B cell (primary cell): Measurements from ENCODE around the gene JMJD6. TPM values are rescaled to one million over a fixed set of nuclear protein-coding genes. Genes with fewer than 3 reads are reported as not detected.

Experiments used
- ATAC-seq: fragments of 200-7000 bp; cut with Tn5 transposase; one replicate; pipeline ENCODE4 v1.10.0; 2021; ENCODE audit warnings: low read depth, mild to moderate bottlenecking, moderate number of reproducible peaks, moderate library complexity
- CTCF ChIA-PET: fragments of 350-600 bp; sonication (Branson Sonifier 250); formaldehyde crosslinking; loops from one replicate; lab custom pipeline; 2021; ENCODE audit warnings: antibody characterized with exemption, inconsistent platforms; lab: Charles Lee
- POLR2A ChIA-PET: fragments of 350-600 bp; sonication (Branson Sonifier 250); formaldehyde crosslinking; loops from one replicate; lab custom pipeline; 2021; ENCODE audit warnings: antibody characterized with exemption; lab: Charles Lee
- DNase-seq: peaks from one replicate; pipeline ENCODE4 v3.0.0; 2013
- H2AFZ ChIP-seq: 2 replicates; pipeline ENCODE4 v1.6.1; 2012; ENCODE audit warnings: mild to moderate bottlenecking, low read depth, low read length; ENCODE audit not compliant: insufficient read depth, poor library complexity, severe bottlenecking
- H3K27ac ChIP-seq, 2 donors: 1 replicate in 1 of 2; 2 replicates in 1 of 2; pipeline ENCODE4 v1.5.1; 2012 to 2013; ENCODE audit warnings: low read length in 2 of 2, mild to moderate bottlenecking in 2 of 2, moderate library complexity in 1 of 2
- H3K27me3 ChIP-seq, 4 experiments: fragments of 200-600 bp in 1 of 4; sonication (generic) in 1 of 4; replicated peaks in 1 of 4; 1 replicate in 2 of 4; 2 replicates in 2 of 4; pipeline versions ENCODE4 v1.6.1 to v1.7.0; 2013 to 2016; ENCODE audit warnings: low read length in 3 of 4, mild to moderate bottlenecking in 2 of 4, mixed read lengths in 1 of 4, moderate library complexity in 1 of 4; ENCODE audit not compliant: insufficient read depth in 4 of 4, control insufficient read depth in 3 of 4; ENCODE audit errors: control extremely low read depth in 1 of 4
- H3K36me3 ChIP-seq, 2 experiments: replicated peaks in 1 of 2; 1 replicate in 1 of 2; 2 replicates in 1 of 2; pipeline versions ENCODE4 v1.6.1 to v1.7.1; 2013; ENCODE audit warnings: low read length in 1 of 2; ENCODE audit not compliant: insufficient read depth in 2 of 2, control insufficient read depth in 1 of 2; ENCODE audit errors: control extremely low read depth in 1 of 2, extremely low read depth in 1 of 2
- H3K4me1 ChIP-seq, 2 donors: fragments of 200-600 bp in 1 of 2; sonication (generic) in 1 of 2; 1 replicate in 1 of 2; 2 replicates in 1 of 2; pipeline versions ENCODE4 v1.5.1 to v1.6.1; 2013 to 2017; ENCODE audit warnings: low read length in 2 of 2; ENCODE audit not compliant: control insufficient read depth in 2 of 2, insufficient read depth in 2 of 2
- H3K4me2 ChIP-seq: replicated peaks from 2 replicates; pipeline ENCODE3; 2012; ENCODE audit warnings: mild to moderate bottlenecking, low read depth, low read length; ENCODE audit not compliant: poor library complexity, severe bottlenecking
- H3K4me3 ChIP-seq, 5 experiments: fragments of 200-600 bp in 1 of 5; sonication (generic) in 1 of 5; 1 replicate in 3 of 5; 2 replicates in 2 of 5; pipeline versions ENCODE4 v1.5.1 to v1.7.0; 2011 to 2016; ENCODE audit warnings: low read length in 4 of 5, mild to moderate bottlenecking in 4 of 5, low read depth in 2 of 5, control low read depth in 1 of 5, moderate library complexity in 1 of 5; ENCODE audit not compliant: insufficient read depth in 1 of 5; ENCODE audit errors: control extremely low read depth in 1 of 5, extremely low read depth in 1 of 5
- H3K79me2 ChIP-seq: fragments of 200-600 bp; sonication (generic); one replicate; pipeline ENCODE4 v1.6.0; 2016; ENCODE audit warnings: low read length; ENCODE audit not compliant: control insufficient read depth, insufficient read depth
- H3K9ac ChIP-seq: fragments of 200-600 bp; sonication (generic); 2 replicates; pipeline ENCODE4 v1.6.1; 2017; ENCODE audit warnings: mild to moderate bottlenecking, low read length, moderate library complexity
- H3K9me3 ChIP-seq, 3 donors: one replicate each; pipeline versions ENCODE4 v1.6.1 to v1.7.1; 2013; ENCODE audit warnings: low read length in 2 of 3; ENCODE audit not compliant: control insufficient read depth in 2 of 3, insufficient read depth in 1 of 3; ENCODE audit errors: control extremely low read depth in 1 of 3
- H4K20me1 ChIP-seq: 2 replicates; pipeline ENCODE4 v1.6.0; 2012; ENCODE audit warnings: mild to moderate bottlenecking, low read length; ENCODE audit not compliant: insufficient read depth, control insufficient read depth, poor library complexity, severe bottlenecking
- H3K27ac Mint-ChIP-seq: one replicate; pipeline ENCODE4 v1.8.0; 2021; ENCODE audit warnings: mixed read lengths
- H3K27me3 Mint-ChIP-seq: one replicate; pipeline ENCODE4 v1.8.0; 2021; ENCODE audit warnings: mixed read lengths
- H3K4me1 Mint-ChIP-seq: one replicate; pipeline ENCODE4 v1.8.0; 2021; ENCODE audit warnings: mixed read lengths
- H3K4me3 Mint-ChIP-seq: one replicate; pipeline ENCODE4 v1.8.0; 2021; ENCODE audit warnings: mixed read lengths
- H3K9me3 Mint-ChIP-seq: one replicate; pipeline ENCODE4 v1.8.0; 2022; ENCODE audit warnings: mixed read lengths; ENCODE audit not compliant: insufficient read depth
- CTCF ChIP-seq: fragments of 200-600 bp; IDR thresholded peaks from one replicate; pipeline ENCODE4 v1.8.0; 2022; ENCODE audit warnings: antibody characterized with exemption, mild to moderate bottlenecking
- EZH2 ChIP-seq: IDR thresholded peaks from 2 replicates; pipeline ENCODE4 v1.6.1; 2012; ENCODE audit warnings: borderline replicate concordance, low read depth, mild to moderate bottlenecking, moderate library complexity, low read length; ENCODE audit not compliant: insufficient read depth, poor library complexity, severe bottlenecking
- WGBS: methylation state at CpG from one replicate; pipeline ENCODE4 v1.1.5; 2013; ENCODE audit warnings: missing lambda C conversion rate; ENCODE audit not compliant: insufficient coverage; 5-methylcytosine and 5-hydroxymethylcytosine counted together
- intact Hi-C: fragments of 100-400 bp; cut with micrococcal nuclease; formaldehyde crosslinking; loops from one replicate; pipeline ENCODE4 v1.10.0; 2022
- polyA plus RNA-seq: library from polyadenylated mRNA; depleted of rRNA; stranded (reverse); fragments of >200 nt; gene quantifications from 2 replicates; pipeline ENCODE4 v1.2.3, GENCODE V29; 2012
- total RNA-seq, 2 donors: library from RNA; stranded (reverse); fragments of 120-200 nt in 1 of 2; gene quantifications; 1 replicate in 1 of 2; 2 replicates in 1 of 2; pipeline versions ENCODE4 v1.2.3 to v1.2.4, GENCODE V29; 2013 to 2022

JMJD6 gene
- total and polyA plus RNA-seq, 2 donors (not counting 1 experiment from before 2014, with no cell fraction given) = 38.2 to 45.0 TPM

- Mint-ChIP-seq H3K27me3 (no peaks in the 10 kb centered on the region), H3K4me3 (peak overlapping the region; percentile 97), H3K27ac (peak overlapping the region; percentile 99), H3K4me1 (peaks cover 57% of the 10 kb centered on the region), H3K9me3 (no peaks in the 10 kb centered on the region)
- TF ChIP-seq CTCF (no peak), EZH2 (no peak)
- Histone ChIP-seq H3K9ac (peak overlapping the region; percentile 87), H4K20me1 (peaks cover 9% of the 10 kb centered on the region), H3K4me3 (peak overlapping the region; percentile 93 to 99 (median 97)), H3K9me3 (no peaks in the 10 kb centered on the region), H3K4me1 (peaks cover 36 to 38% of the 10 kb centered on the region in 2 donors), H3K27ac (peak overlapping the region; percentile 92 to 97), H3K36me3 (peaks cover 0 to 43% of the 10 kb centered on the region in 2 experiments), H2AFZ (peak overlapping the region; percentile 12), H3K27me3 (no peaks in the 10 kb centered on the region), H3K4me2 (peak overlapping the region; percentile 92), H3K79me2 (peaks cover 76% of the 10 kb centered on the region)
- CTCF ChIA-PET = interaction anchor here (4.3 kb wide), 1 partner anchor 9 kb away, joined by 29 read pairs; the partner anchor contains the start of genes JMJD6 and METTL23
- ATAC-seq (peak; percentile 13), DNase-seq (peak; percentile 83)
- intact Hi-C loops = loop anchor here (1.0 to 5.0 kb wide), 5 partner anchors 10 to 1221 kb away; partner anchors contain the start of genes CASKIN2, JMJD6, METTL23 and SEC14L1
- POLR2A ChIA-PET = interaction anchor here (0.6 to 5.6 kb wide), 5 partner anchors 10 to 332 kb away, joined by 3 to 75 read pairs (median 6); partner anchors contain the start of genes JMJD6 and METTL23
- under 1% methylated on average over 117 of the region's 117 CpGs for WGBS
Observed at GRCh38 chr17:76736349-76737081, 10.1 kb upstream of the JMJD6 start.
